Measurements from ENCODE around the gene UGT3A2.

- no peak for TF ChIP-seq ZNF518A (tag by site-specific recombination; conservative IDR thresholded peaks at IDR 0.05; ENCODE audit: low read depth)
- TF ChIP-seq KLF1 (tag by site-specific recombination; IDR thresholded peaks at IDR 0.05): no peak
- TF ChIP-seq, protein P1, sequence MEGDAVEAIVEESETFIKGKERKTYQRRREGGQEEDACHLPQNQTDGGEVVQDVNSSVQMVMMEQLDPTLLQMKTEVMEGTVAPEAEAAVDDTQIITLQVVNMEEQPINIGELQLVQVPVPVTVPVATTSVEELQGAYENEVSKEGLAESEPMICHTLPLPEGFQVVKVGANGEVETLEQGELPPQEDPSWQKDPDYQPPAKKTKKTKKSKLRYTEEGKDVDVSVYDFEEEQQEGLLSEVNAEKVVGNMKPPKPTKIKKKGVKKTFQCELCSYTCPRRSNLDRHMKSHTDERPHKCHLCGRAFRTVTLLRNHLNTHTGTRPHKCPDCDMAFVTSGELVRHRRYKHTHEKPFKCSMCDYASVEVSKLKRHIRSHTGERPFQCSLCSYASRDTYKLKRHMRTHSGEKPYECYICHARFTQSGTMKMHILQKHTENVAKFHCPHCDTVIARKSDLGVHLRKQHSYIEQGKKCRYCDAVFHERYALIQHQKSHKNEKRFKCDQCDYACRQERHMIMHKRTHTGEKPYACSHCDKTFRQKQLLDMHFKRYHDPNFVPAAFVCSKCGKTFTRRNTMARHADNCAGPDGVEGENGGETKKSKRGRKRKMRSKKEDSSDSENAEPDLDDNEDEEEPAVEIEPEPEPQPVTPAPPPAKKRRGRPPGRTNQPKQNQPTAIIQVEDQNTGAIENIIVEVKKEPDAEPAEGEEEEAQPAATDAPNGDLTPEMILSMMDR (tag by site-specific recombination; IDR thresholded peaks at IDR 0.05): no peak
- TF ChIP-seq, protein P2, sequence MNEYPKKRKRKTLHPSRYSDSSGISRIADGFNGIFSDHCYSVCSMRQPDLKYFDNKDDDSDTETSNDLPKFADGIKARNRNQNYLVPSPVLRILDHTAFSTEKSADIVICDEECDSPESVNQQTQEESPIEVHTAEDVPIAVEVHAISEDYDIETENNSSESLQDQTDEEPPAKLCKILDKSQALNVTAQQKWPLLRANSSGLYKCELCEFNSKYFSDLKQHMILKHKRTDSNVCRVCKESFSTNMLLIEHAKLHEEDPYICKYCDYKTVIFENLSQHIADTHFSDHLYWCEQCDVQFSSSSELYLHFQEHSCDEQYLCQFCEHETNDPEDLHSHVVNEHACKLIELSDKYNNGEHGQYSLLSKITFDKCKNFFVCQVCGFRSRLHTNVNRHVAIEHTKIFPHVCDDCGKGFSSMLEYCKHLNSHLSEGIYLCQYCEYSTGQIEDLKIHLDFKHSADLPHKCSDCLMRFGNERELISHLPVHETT (tag by site-specific recombination; IDR thresholded peaks at IDR 0.05): no peak
- TF ChIP-seq ZBTB20 (tag by site-specific recombination; IDR thresholded peaks at IDR 0.05): no peak
- no peak for TF ChIP-seq ZBTB8A (tag by site-specific recombination; IDR thresholded peaks at IDR 0.05)
- no peak for TF ChIP-seq ZNF37A (tag by site-specific recombination; IDR thresholded peaks at IDR 0.05)
- TF ChIP-seq YY1 (tag by site-specific recombination; IDR thresholded peaks at IDR 0.05): no peak
- no peak for TF ChIP-seq PBX3 (CRISPR knock-in tag; IDR thresholded peaks at IDR 0.05)
Observed at GRCh38 chr5:36001032-36001431, 65.7 kb downstream of the UGT3A2 start.

Measured in HEK293 (cell line).